ENCODE data around the gene GDAP1L1. TPM values are rescaled to one million over a fixed set of nuclear protein-coding genes. Genes with fewer than 3 reads are reported as not detected.
"Not testable (repeated sequence)": the region's sequence is repeated elsewhere in the genome, so short reads cannot be mapped to it uniquely, and the experiment has no call there.

Gene GDAP1L1
- total RNA-seq, 1 donor from 2014 or later = not detected

DNA sequence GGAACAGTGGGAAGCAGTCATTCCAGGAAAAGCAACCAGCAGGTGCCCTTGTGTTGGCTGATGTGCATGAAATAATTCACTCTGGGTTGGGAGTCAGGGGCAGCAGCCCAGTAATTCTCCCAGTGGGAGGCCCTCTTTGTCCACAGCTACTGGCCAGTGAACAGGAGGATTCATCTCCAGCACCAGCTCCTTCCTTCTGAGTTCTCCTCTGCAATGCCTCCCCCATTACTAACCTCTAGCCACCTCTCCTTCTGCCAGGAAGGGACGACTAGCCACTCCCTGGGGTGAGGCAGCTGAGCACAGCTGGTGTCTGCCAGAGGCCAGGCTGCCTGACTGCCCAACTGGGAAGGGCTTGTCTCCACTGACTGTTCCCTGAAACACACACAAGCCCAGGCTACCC lies 77.2 kb downstream of the GDAP1L1 start:
- DNase-seq (ENCODE audit: low read depth) = peak; percentile 5
- no peak for FAIRE-seq
- H3K36me3 ChIP-seq (ENCODE audit: control insufficient read depth, insufficient read depth, low read length) = no peaks in the 10 kb centered on the region
- no peak overlapping the region for H3K4me3 ChIP-seq (ENCODE audit: low read depth, low read length)
- TF ChIP-seq, protein P1, sequence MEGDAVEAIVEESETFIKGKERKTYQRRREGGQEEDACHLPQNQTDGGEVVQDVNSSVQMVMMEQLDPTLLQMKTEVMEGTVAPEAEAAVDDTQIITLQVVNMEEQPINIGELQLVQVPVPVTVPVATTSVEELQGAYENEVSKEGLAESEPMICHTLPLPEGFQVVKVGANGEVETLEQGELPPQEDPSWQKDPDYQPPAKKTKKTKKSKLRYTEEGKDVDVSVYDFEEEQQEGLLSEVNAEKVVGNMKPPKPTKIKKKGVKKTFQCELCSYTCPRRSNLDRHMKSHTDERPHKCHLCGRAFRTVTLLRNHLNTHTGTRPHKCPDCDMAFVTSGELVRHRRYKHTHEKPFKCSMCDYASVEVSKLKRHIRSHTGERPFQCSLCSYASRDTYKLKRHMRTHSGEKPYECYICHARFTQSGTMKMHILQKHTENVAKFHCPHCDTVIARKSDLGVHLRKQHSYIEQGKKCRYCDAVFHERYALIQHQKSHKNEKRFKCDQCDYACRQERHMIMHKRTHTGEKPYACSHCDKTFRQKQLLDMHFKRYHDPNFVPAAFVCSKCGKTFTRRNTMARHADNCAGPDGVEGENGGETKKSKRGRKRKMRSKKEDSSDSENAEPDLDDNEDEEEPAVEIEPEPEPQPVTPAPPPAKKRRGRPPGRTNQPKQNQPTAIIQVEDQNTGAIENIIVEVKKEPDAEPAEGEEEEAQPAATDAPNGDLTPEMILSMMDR (IDR thresholded peaks at IDR 0.05; ENCODE audit: insufficient read depth, low read length, severe bottlenecking) = no peak
- H3K27me3 ChIP-seq (ENCODE audit: control insufficient read depth, insufficient read depth, low read length) = no peaks in the 10 kb centered on the region

DNA sequence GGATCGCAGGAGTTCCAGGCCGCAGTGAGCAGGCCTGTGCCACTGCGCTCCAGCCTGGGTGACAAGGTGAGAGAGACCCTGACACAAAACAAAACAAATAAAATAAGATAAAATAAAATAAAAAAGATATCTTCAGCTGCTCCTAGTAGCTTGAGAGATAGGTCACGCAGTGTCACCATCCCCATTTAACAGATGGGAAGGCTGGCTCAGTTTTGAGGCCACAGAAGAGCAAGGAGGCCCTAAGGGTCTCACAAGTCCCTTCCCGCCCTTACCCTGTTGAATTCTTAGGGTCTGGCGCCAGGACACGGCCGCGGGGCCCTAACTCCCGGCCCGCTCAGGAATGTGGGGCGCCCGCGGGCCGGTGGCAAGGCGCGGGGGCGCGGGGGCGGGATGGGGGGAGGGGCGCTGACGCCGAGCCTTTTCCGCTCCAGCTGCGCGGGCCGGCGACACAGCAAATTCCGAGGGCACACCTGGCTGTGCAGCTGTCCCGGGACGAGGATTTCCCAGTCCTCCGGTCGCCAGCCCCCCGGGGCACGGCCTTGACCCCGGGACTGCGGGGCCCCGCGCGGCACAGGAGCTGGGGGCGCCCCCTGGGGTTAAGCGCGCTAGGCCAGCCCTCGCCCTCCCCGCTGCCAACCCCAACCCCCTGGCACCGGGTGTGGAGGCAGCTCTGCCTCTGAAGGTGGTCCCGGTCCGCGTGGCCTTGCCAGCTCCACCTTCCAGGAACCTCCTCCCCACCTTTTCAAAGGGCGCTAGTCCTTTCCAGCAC lies 79.5 kb downstream of the GDAP1L1 start:
- DNase-seq (ENCODE audit: low read depth) = no peak
- no peaks in the 10 kb centered on the region for H3K27me3 ChIP-seq (ENCODE audit: control insufficient read depth, insufficient read depth, low read length)
- H3K36me3 ChIP-seq (ENCODE audit: control insufficient read depth, insufficient read depth, low read length) = no peaks in the 10 kb centered on the region
- FAIRE-seq = no peak
- H3K4me3 ChIP-seq (ENCODE audit: low read depth, low read length) = peak overlapping the region; percentile 25
- TF ChIP-seq, protein P1 (IDR thresholded peaks at IDR 0.05; ENCODE audit: insufficient read depth, low read length, severe bottlenecking) = peak; percentile 8

DNA sequence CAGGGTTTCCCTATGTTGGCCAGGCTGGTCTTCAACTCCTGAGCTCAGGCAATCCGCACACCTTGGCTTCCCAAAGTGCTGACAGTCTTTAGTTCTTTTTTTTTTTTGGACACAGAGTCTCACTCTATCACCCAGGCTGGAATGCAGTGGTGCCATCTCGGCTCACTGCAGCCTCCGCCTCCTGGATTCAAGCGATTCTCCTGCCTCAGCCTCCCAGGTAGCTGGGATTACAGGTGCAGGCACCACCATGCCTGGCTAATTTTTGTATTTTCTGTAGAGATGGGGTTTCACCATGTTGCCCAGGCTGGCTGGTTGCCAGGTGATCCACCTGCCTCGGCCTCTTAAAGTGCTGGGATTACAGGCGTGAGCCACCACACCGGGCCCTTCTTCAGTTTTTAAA lies 80.6 kb downstream of the GDAP1L1 start:
- not testable (repeated sequence) for H3K4me3 ChIP-seq (ENCODE audit: low read depth, low read length); H3K27me3 ChIP-seq (ENCODE audit: control insufficient read depth, insufficient read depth, low read length); DNase-seq (ENCODE audit: low read depth); FAIRE-seq; H3K36me3 ChIP-seq (ENCODE audit: control insufficient read depth, insufficient read depth, low read length)

DNA sequence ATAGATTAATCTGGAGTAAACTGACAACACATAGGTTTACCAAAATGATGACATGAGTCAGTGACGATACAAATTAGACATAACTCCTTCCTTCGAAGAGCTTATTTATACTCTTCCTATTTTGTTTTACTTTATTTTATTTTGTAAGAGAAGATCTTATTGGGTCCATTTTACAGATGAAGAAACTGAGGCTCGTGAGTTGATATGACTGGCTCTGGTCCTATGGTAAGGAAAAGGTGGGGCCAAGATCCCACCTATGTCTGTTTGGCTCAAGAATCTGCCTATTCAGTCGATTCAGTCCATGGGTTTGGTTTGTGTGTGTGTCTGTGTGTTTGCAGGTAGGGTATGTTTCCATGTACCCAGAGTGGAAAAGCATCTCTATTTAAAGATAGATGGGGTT lies 81.3 kb downstream of the GDAP1L1 start:
- TF ChIP-seq, protein P1 (IDR thresholded peaks at IDR 0.05; ENCODE audit: insufficient read depth, low read length, severe bottlenecking) = no peak
- FAIRE-seq (no peak), DNase-seq (ENCODE audit: low read depth) (no peak)
- Histone ChIP-seq H3K4me3 (ENCODE audit: low read depth, low read length) (no peak overlapping the region), H3K27me3 (ENCODE audit: control insufficient read depth, insufficient read depth, low read length) (no peaks in the 10 kb centered on the region), H3K36me3 (ENCODE audit: control insufficient read depth, insufficient read depth, low read length) (no peaks in the 10 kb centered on the region)

Other genes with a start within 250 kb of the GDAP1L1 start
- gene JPH2, start 60.1 kb upstream of the GDAP1L1 start, total RNA-seq = under 0.01 TPM in 2 replicates
- 31.9 and 53.2 TPM in 2 replicates for gene OSER1, start 36.5 kb upstream of the GDAP1L1 start, total RNA-seq
- 4.5 and 7.9 TPM in 2 replicates for gene FITM2, start 63.9 kb downstream of the GDAP1L1 start, total RNA-seq
- gene R3HDML, start 89.7 kb downstream of the GDAP1L1 start, total RNA-seq = not detected in 2 replicates
- not detected in 2 replicates for gene HNF4A, start 108.4 kb downstream of the GDAP1L1 start, total RNA-seq
- 9.0 and 12.5 TPM in 2 replicates for gene TTPAL, start 228.6 kb downstream of the GDAP1L1 start, total RNA-seq

Measured in bronchial epithelial cell (primary cell).